IMR-90 (cell line): Measurements from ENCODE around the gene MMP8. TPM values are rescaled to one million over a fixed set of nuclear protein-coding genes. Genes with fewer than 3 reads are reported as not detected.

ENCODE experiments used
- ATAC-seq: fragments of 200-7000 bp; cut with Tn5 transposase; 2 replicates; pipeline ENCODE4 v1.9.1; 2020; ENCODE audit warnings: low read depth, mild to moderate bottlenecking, moderate library complexity
- BruUV-seq: library from RNA; stranded (reverse); fragments of 400-500 nt; replicated peaks from 2 replicates; lab custom pipeline; 2021; lab: Mats Ljungman, UMichigan
- CTCF ChIA-PET: fragments of 300-600 bp; formaldehyde crosslinking; extraction: SDS; loops from one replicate; lab custom pipeline; 2021; ENCODE audit warnings: antibody characterized with exemption; lab: Yijun Ruan, JAX
- POLR2A ChIA-PET: fragments of 300-600 bp; sonication (Branson Sonifier 250); formaldehyde crosslinking; loops from one replicate; lab custom pipeline; 2022; ENCODE audit warnings: antibody characterized with exemption; ENCODE audit not compliant: unreplicated experiment; lab: Charles Lee
- DNase-seq: peaks from one replicate; pipeline ENCODE4 v3.0.0; 2013
- H2AFZ ChIP-seq: replicated peaks from 2 replicates; pipeline ENCODE3; 2013; ENCODE audit warnings: low read length, mild to moderate bottlenecking; ENCODE audit not compliant: poor library complexity
- H2AK5ac ChIP-seq: 2 replicates; pipeline ENCODE4 v1.6.1; 2013; ENCODE audit warnings: low read depth, low read length, inconsistent platforms
- H2AK9ac ChIP-seq: replicated peaks from 2 replicates; pipeline ENCODE3; 2013; ENCODE audit warnings: mild to moderate bottlenecking, low read depth, low read length, moderate library complexity; ENCODE audit not compliant: poor library complexity
- H2BK120ac ChIP-seq: 2 replicates; pipeline ENCODE4 v1.6.1; 2013; ENCODE audit warnings: low read depth, low read length, inconsistent platforms
- H2BK15ac ChIP-seq: 3 replicates; pipeline ENCODE4 v1.6.1; 2013; ENCODE audit warnings: low read depth, low read length, inconsistent platforms
- H2BK20ac ChIP-seq: 2 replicates; pipeline ENCODE4 v1.6.1; 2013; ENCODE audit warnings: low read depth, mild to moderate bottlenecking, inconsistent platforms, low read length, moderate library complexity
- H2BK5ac ChIP-seq: 2 replicates; pipeline ENCODE4 v1.6.1; 2013; ENCODE audit warnings: mild to moderate bottlenecking, low read depth, low read length, inconsistent platforms; ENCODE audit not compliant: poor library complexity, severe bottlenecking
- H3K14ac ChIP-seq: replicated peaks from 2 replicates; pipeline ENCODE4 v1.6.1; 2013; ENCODE audit warnings: low read depth, low read length, inconsistent platforms
- H3K18ac ChIP-seq: 2 replicates; pipeline ENCODE4 v1.6.1; 2013; ENCODE audit warnings: low read depth, low read length, control low read depth
- H3K23ac ChIP-seq: 2 replicates; pipeline ENCODE4 v1.6.1; 2013; ENCODE audit warnings: low read depth, low read length, inconsistent platforms
- H3K27ac ChIP-seq: 2 replicates; pipeline ENCODE4 v1.5.1; 2013; ENCODE audit warnings: mild to moderate bottlenecking, control low read depth, low read length; ENCODE audit not compliant: insufficient read depth
- H3K27me3 ChIP-seq: 2 replicates; pipeline ENCODE4 v1.6.1; 2013; ENCODE audit warnings: low read length; ENCODE audit not compliant: control insufficient read depth, insufficient read depth
- H3K36me3 ChIP-seq: 2 replicates; pipeline ENCODE4 v1.6.1; 2013; ENCODE audit warnings: low read length, mixed read lengths; ENCODE audit not compliant: control insufficient read depth, insufficient read depth
- H3K4ac ChIP-seq: 2 replicates; pipeline ENCODE4 v1.6.1; 2013; ENCODE audit warnings: low read depth, low read length, inconsistent platforms
- H3K4me1 ChIP-seq: 2 replicates; pipeline ENCODE4 v1.6.1; 2013; ENCODE audit warnings: low read length, mixed read lengths; ENCODE audit not compliant: control insufficient read depth, insufficient read depth
- H3K4me2 ChIP-seq: 2 replicates; pipeline ENCODE4 v1.6.1; 2013; ENCODE audit warnings: low read depth, mild to moderate bottlenecking, control low read depth, low read length, moderate library complexity
- H3K4me3 ChIP-seq: 2 replicates; pipeline ENCODE4 v1.5.1; 2013; ENCODE audit warnings: low read depth, mild to moderate bottlenecking, control low read depth, low read length, moderate library complexity; ENCODE audit not compliant: insufficient read depth
- H3K56ac ChIP-seq: 2 replicates; pipeline ENCODE4 v1.6.1; 2013; ENCODE audit warnings: low read length, inconsistent platforms; ENCODE audit not compliant: insufficient read depth; ENCODE audit errors: extremely low read depth
- H3K79me1 ChIP-seq, 2 experiments: 2 replicates each; pipeline ENCODE4 v1.6.1; 2013; ENCODE audit warnings: low read length in 2 of 2, inconsistent platforms in 1 of 2, low read depth in 1 of 2
- H3K9ac ChIP-seq: 2 replicates; pipeline ENCODE4 v1.6.1; 2013; ENCODE audit warnings: low read depth, low read length, control low read depth
- H3K9me1 ChIP-seq: 2 replicates; pipeline ENCODE4 v1.6.1; 2013; ENCODE audit warnings: low read length, inconsistent platforms; ENCODE audit not compliant: insufficient read depth
- H3K9me3 ChIP-seq: 2 replicates; pipeline ENCODE4 v1.6.1; 2013; ENCODE audit warnings: low read length; ENCODE audit not compliant: control insufficient read depth, insufficient read depth
- H4K20me1 ChIP-seq: 2 replicates; pipeline ENCODE4 v1.6.1; 2013; ENCODE audit warnings: low read length, inconsistent platforms; ENCODE audit not compliant: insufficient read depth
- H4K5ac ChIP-seq: 2 replicates; pipeline ENCODE4 v1.6.1; 2013; ENCODE audit warnings: mild to moderate bottlenecking, low read depth, low read length, control low read depth
- H4K8ac ChIP-seq, 2 experiments: 2 replicates each; pipeline ENCODE4 v1.6.1; 2013; ENCODE audit warnings: low read depth in 2 of 2, low read length in 2 of 2, control low read depth in 1 of 2, inconsistent platforms in 1 of 2
- H4K91ac ChIP-seq: 2 replicates; pipeline ENCODE4 v1.6.1; 2013; ENCODE audit warnings: low read depth, low read length, inconsistent platforms; ENCODE audit not compliant: insufficient read depth
- BHLHE40 ChIP-seq: fragments of 150-350 bp; IDR thresholded peaks from 2 replicates; pipeline ENCODE4 v1.6.1; 2016; ENCODE audit warnings: mild to moderate bottlenecking, low read depth, low read length
- CEBPB ChIP-seq: IDR thresholded peaks from 2 replicates; pipeline ENCODE4 v1.6.1; 2012; ENCODE audit warnings: low read depth, low read length, improper control_type of control experiment
- CHD1 ChIP-seq: IDR thresholded peaks from 2 replicates; pipeline ENCODE4 v1.6.1; 2012; ENCODE audit warnings: low read depth, low read length, improper control_type of control experiment
- FOS ChIP-seq: fragments of 150-350 bp; IDR thresholded peaks from 2 replicates; pipeline ENCODE4 v1.6.1; 2016; ENCODE audit warnings: low read depth, low read length
- MAFK ChIP-seq: IDR thresholded peaks from 2 replicates; pipeline ENCODE4 v1.6.1; 2012; ENCODE audit warnings: low read depth, low read length, improper control_type of control experiment
- MAZ ChIP-seq: IDR thresholded peaks from 2 replicates; pipeline ENCODE4 v1.6.1; 2012; ENCODE audit warnings: low read depth, mild to moderate bottlenecking, low read length, improper control_type of control experiment, moderate library complexity, borderline replicate concordance
- MXI1 ChIP-seq: IDR thresholded peaks from 2 replicates; pipeline ENCODE4 v1.6.1; 2012; ENCODE audit warnings: low read depth, mild to moderate bottlenecking, low read length, moderate library complexity, borderline replicate concordance
- NFE2L2 ChIP-seq: fragments of 150-350 bp; IDR thresholded peaks from 2 replicates; pipeline ENCODE4 v1.6.1; 2016; ENCODE audit warnings: low read depth, mild to moderate bottlenecking, low read length
- POLR2A ChIP-seq: IDR thresholded peaks from 2 replicates; pipeline ENCODE4 v1.6.1; 2012; ENCODE audit warnings: mild to moderate bottlenecking, low read depth, low read length
- RAD21 ChIP-seq: IDR thresholded peaks from 2 replicates; pipeline ENCODE4 v1.6.1; 2012; ENCODE audit warnings: low read length, improper control_type of control experiment
- RCOR1 ChIP-seq: IDR thresholded peaks from 2 replicates; pipeline ENCODE4 v1.6.1; 2012; ENCODE audit warnings: mild to moderate bottlenecking, low read length, improper control_type of control experiment; ENCODE audit not compliant: insufficient replicate concordance
- RFX5 ChIP-seq: IDR thresholded peaks from 2 replicates; pipeline ENCODE4 v1.8.0; 2012; ENCODE audit warnings: low read depth, mild to moderate bottlenecking, low read length, moderate library complexity
- SMC3 ChIP-seq: fragments of 150-350 bp; IDR thresholded peaks from 2 replicates; pipeline ENCODE4 v1.6.1; 2016; ENCODE audit warnings: low read depth, mild to moderate bottlenecking, antibody characterized with exemption, low read length, moderate library complexity
- WGBS, 2 experiments: methylation state at CpG; one replicate each; pipeline versions ENCODE4 v1.1.5 to v1.1.7; 2013; ENCODE audit warnings: missing lambda C conversion rate in 2 of 2; ENCODE audit not compliant: insufficient read length in 1 of 2; ENCODE audit errors: extremely low coverage in 2 of 2; 5-methylcytosine and 5-hydroxymethylcytosine counted together
- dilution Hi-C: fragments of 300-500 bp; cut with HindIII; formaldehyde crosslinking; loops from one replicate; pipeline ENCODE4 v1.14.3; 2018; ENCODE audit warnings: low sequenced_read_pairs; ENCODE audit not compliant: unreplicated experiment
- in situ Hi-C: fragments of 300-500 bp; cut with MboI; formaldehyde crosslinking; loops from 3 replicates; pipeline ENCODE4 v1.14.3; 2019; ENCODE audit warnings: low sequenced_read_pairs, inconsistent platforms, mixed read lengths
- intact Hi-C: fragments of 100-400 bp; cut with micrococcal nuclease; formaldehyde crosslinking; loops from 2 replicates; pipeline ENCODE4 v1.10.0; 2022
- polyA plus RNA-seq, 3 experiments: library from polyadenylated mRNA; depleted of rRNA; stranded (reverse); fragments of >200 nt; gene quantifications; 2 replicates each; pipeline ENCODE4 v1.2.3, GENCODE V29; 2012; ENCODE audit warnings: low replicate concordance in 1 of 3
- total RNA-seq: library from RNA; depleted of rRNA; stranded (reverse); fragments of >200 nt; gene quantifications from 2 replicates; pipeline ENCODE4 v1.2.3, GENCODE V29; 2012
- TF ChIP-seq, protein P1 (sequence below): fragments of 150-350 bp; IDR thresholded peaks from 2 replicates; pipeline ENCODE4 v1.6.1; 2017; ENCODE audit warnings: mild to moderate bottlenecking, antibody characterized with exemption, low read length, low read depth
- TF ChIP-seq, protein P2 (sequence below): fragments of 150-350 bp; IDR thresholded peaks from 2 replicates; pipeline ENCODE4 v1.6.1; 2016; ENCODE audit warnings: low read depth, mild to moderate bottlenecking, low read length, moderate library complexity, borderline replicate concordance
- TF ChIP-seq, protein P3 (sequence below): conservative IDR thresholded peaks from 2 replicates; pipeline ENCODE4 v1.5.1; 2012; ENCODE audit warnings: mild to moderate bottlenecking, low read depth, low read length, improper control_type of control experiment

MMP8 gene
- total and polyA plus RNA-seq, 2 of the 4 experiments (the other 2 are of a cell fraction), result 0.05 to 0.18 TPM

DNA sequence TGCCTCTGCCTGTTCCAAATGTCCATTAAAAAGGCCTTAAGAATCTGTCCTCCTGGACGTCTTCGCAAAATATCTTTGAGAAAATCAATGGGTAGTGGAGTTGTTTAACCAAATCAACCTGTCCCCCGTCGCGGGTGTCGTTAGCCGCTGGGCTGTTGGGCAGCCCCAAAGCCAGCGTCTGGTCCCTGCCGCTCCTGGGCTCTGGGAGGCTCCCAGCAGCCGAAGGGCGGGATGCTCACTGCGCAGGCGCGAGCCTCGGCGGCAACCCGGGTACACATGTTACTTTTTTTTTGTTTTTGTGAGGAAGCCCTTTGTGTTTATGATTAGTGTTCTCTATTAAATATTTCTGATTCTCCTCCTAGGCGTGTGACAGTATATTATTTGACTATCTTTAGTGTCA is 43.0 kb upstream of the MMP8 start:
- CTCF ChIA-PET, result no interaction called here
- Histone ChIP-seq H2BK15ac (no peak overlapping the region), H3K36me3 (no peaks in the 10 kb centered on the region), H2AFZ (no peak overlapping the region), H2AK9ac (no peak overlapping the region), H2AK5ac (no peak overlapping the region), H2BK5ac (no peak overlapping the region), H4K5ac (no peak overlapping the region), H3K18ac (no peak overlapping the region), H4K8ac (no peak overlapping the region), H3K4me2 (no peak overlapping the region), H3K9me3 (no peaks in the 10 kb centered on the region), H3K23ac (no peak overlapping the region), H2BK120ac (no peak overlapping the region), H3K4ac (no peak overlapping the region), H3K9ac (no peak overlapping the region), H3K27me3 (no peaks in the 10 kb centered on the region; the same call in 1 of the 2 replicates), H4K20me1 (no peaks in the 10 kb centered on the region), H3K79me1 (no peaks in the 10 kb centered on the region), H2BK20ac (no peak overlapping the region), H3K4me3 (no peak overlapping the region), H4K91ac (no peak overlapping the region), H3K9me1 (no peaks in the 10 kb centered on the region), H3K14ac (no peak overlapping the region), H3K27ac (no peak overlapping the region), H3K4me1 (no peaks in the 10 kb centered on the region), H3K56ac (no peak overlapping the region)
- TF ChIP-seq RCOR1 (no peak), POLR2A (no peak), MAZ (no peak), RFX5 (no peak), BHLHE40 (no peak), NFE2L2 (no peak), MXI1 (no peak), FOS (no peak), CEBPB (no peak), CHD1 (no peak), SMC3 (no peak), RAD21 (no peak), MAFK (no peak)
- TF ChIP-seq, protein P1, sequence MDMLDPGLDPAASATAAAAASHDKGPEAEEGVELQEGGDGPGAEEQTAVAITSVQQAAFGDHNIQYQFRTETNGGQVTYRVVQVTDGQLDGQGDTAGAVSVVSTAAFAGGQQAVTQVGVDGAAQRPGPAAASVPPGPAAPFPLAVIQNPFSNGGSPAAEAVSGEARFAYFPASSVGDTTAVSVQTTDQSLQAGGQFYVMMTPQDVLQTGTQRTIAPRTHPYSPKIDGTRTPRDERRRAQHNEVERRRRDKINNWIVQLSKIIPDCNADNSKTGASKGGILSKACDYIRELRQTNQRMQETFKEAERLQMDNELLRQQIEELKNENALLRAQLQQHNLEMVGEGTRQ, result no peak
- TF ChIP-seq, protein P2, sequence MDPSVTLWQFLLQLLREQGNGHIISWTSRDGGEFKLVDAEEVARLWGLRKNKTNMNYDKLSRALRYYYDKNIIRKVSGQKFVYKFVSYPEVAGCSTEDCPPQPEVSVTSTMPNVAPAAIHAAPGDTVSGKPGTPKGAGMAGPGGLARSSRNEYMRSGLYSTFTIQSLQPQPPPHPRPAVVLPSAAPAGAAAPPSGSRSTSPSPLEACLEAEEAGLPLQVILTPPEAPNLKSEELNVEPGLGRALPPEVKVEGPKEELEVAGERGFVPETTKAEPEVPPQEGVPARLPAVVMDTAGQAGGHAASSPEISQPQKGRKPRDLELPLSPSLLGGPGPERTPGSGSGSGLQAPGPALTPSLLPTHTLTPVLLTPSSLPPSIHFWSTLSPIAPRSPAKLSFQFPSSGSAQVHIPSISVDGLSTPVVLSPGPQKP, result no peak
- TF ChIP-seq, protein P3, sequence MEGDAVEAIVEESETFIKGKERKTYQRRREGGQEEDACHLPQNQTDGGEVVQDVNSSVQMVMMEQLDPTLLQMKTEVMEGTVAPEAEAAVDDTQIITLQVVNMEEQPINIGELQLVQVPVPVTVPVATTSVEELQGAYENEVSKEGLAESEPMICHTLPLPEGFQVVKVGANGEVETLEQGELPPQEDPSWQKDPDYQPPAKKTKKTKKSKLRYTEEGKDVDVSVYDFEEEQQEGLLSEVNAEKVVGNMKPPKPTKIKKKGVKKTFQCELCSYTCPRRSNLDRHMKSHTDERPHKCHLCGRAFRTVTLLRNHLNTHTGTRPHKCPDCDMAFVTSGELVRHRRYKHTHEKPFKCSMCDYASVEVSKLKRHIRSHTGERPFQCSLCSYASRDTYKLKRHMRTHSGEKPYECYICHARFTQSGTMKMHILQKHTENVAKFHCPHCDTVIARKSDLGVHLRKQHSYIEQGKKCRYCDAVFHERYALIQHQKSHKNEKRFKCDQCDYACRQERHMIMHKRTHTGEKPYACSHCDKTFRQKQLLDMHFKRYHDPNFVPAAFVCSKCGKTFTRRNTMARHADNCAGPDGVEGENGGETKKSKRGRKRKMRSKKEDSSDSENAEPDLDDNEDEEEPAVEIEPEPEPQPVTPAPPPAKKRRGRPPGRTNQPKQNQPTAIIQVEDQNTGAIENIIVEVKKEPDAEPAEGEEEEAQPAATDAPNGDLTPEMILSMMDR, result no peak
- POLR2A ChIA-PET, result no interaction called here
- in situ Hi-C loops, result no loop called here
- DNase-seq (no peak), ATAC-seq (no peak)
- intact Hi-C loops, result no loop called here
- dilution Hi-C loops, result no loop called here
- no CpG with 5 or more reads among the region's 18 CpGs for WGBS, 2 experiments
- no TSS peak for BruUV-seq
